Progenitor cell of endocrine pancreas (in vitro differentiated cells): ENCODE results near the gene JMJD1C. TPM values are rescaled to one million over a fixed set of nuclear protein-coding genes. Genes with fewer than 3 reads are reported as not detected.

ENCODE experiments used
- DNase-seq: peaks from one replicate; pipeline ENCODE4 v3.0.0; 2021; ENCODE audit warnings: low spot score; ENCODE audit not compliant: unreplicated experiment
- H3K27ac Mint-ChIP-seq: 2 replicates; pipeline ENCODE4 v1.8.0; 2021; ENCODE audit warnings: mild to moderate bottlenecking, moderate library complexity, mixed read lengths
- H3K27me3 Mint-ChIP-seq: 2 replicates; pipeline ENCODE4 v1.8.0; 2021; ENCODE audit warnings: mixed read lengths
- H3K36me3 Mint-ChIP-seq: 2 replicates; pipeline ENCODE4 v1.8.0; 2022; ENCODE audit warnings: mixed read lengths; ENCODE audit not compliant: insufficient read depth
- H3K4me1 Mint-ChIP-seq: 2 replicates; pipeline ENCODE4 v1.8.0; 2021; ENCODE audit warnings: low read depth, mixed read lengths
- H3K4me3 Mint-ChIP-seq: 2 replicates; pipeline ENCODE4 v1.8.0; 2021; ENCODE audit warnings: low read depth, mild to moderate bottlenecking, moderate library complexity, mixed read lengths
- H3K9me3 Mint-ChIP-seq: 2 replicates; pipeline ENCODE4 v1.8.0; 2021; ENCODE audit warnings: low read depth, mixed read lengths
- CTCF ChIP-seq: fragments of 200-600 bp; sonication (generic); IDR thresholded peaks from one replicate; pipeline ENCODE4 v1.5.0; 2021; ENCODE audit warnings: antibody characterized with exemption, mild to moderate bottlenecking; ENCODE audit not compliant: unreplicated experiment
- total RNA-seq: library from RNA; stranded (reverse); gene quantifications from 2 replicates; pipeline ENCODE4 v1.2.1, GENCODE V29; 2021

The JMJD1C gene
- total RNA-seq, 1 donor from 2014 or later = 117 TPM

GRCh38 chr10:63388421-63389031, 77.3 kb downstream of the JMJD1C start:
- Mint-ChIP-seq H3K4me1 (peaks cover 9% of the 10 kb centered on the region), H3K27me3 (no peaks in the 10 kb centered on the region), H3K36me3 (peaks cover 34% of the 10 kb centered on the region), H3K9me3 (peaks cover 32% of the 10 kb centered on the region), H3K4me3 (no peak overlapping the region), H3K27ac (peak overlapping the region; percentile 53)
- no peak for DNase-seq
- no peak for TF ChIP-seq CTCF

- peaks cover 19% of the 10 kb centered on the region for H3K9me3 Mint-ChIP-seq
- peaks cover 17% of the 10 kb centered on the region for H3K36me3 Mint-ChIP-seq
- no peak overlapping the region for H3K4me3 Mint-ChIP-seq
- no peak overlapping the region for H3K27ac Mint-ChIP-seq
- TF ChIP-seq CTCF = no peak
- peaks cover 9% of the 10 kb centered on the region for H3K4me1 Mint-ChIP-seq
- H3K27me3 Mint-ChIP-seq = no peaks in the 10 kb centered on the region
- DNase-seq = no peak
Observed at GRCh38 chr10:63385254-63385653, 80.5 kb downstream of the JMJD1C start.

- Mint-ChIP-seq H3K27ac (no peak overlapping the region), H3K4me1 (peaks cover 9% of the 10 kb centered on the region), H3K27me3 (no peaks in the 10 kb centered on the region), H3K9me3 (peaks cover 14% of the 10 kb centered on the region), H3K4me3 (no peak overlapping the region), H3K36me3 (peaks cover 14% of the 10 kb centered on the region)
- DNase-seq = no peak
- TF ChIP-seq CTCF = no peak
Observed at GRCh38 chr10:63384675-63385074, 81.1 kb downstream of the JMJD1C start.

GRCh38 chr10:63384001-63384400, 81.8 kb downstream of the JMJD1C start:
- no peak overlapping the region for H3K27ac Mint-ChIP-seq
- peaks cover 10% of the 10 kb centered on the region for H3K9me3 Mint-ChIP-seq

GRCh38 chr10:63383141-63383540, 82.6 kb downstream of the JMJD1C start:
- Mint-ChIP-seq H3K4me1 (peaks cover 2% of the 10 kb centered on the region), H3K27ac (no peak overlapping the region), H3K9me3 (peaks cover 3% of the 10 kb centered on the region), H3K27me3 (no peaks in the 10 kb centered on the region), H3K4me3 (no peak overlapping the region), H3K36me3 (peaks cover 6% of the 10 kb centered on the region)
- TF ChIP-seq CTCF = no peak
- DNase-seq = no peak

More at GRCh38 chr10:63384001-63384400, 81.8 kb downstream of the JMJD1C start:
- H3K4me3 Mint-ChIP-seq = no peak overlapping the region
- no peak for DNase-seq
- no peaks in the 10 kb centered on the region for H3K27me3 Mint-ChIP-seq
- TF ChIP-seq CTCF = no peak
- H3K36me3 Mint-ChIP-seq = peaks cover 11% of the 10 kb centered on the region
- H3K4me1 Mint-ChIP-seq = peaks cover 9% of the 10 kb centered on the region
